ENCODE measurements around the gene EPHA7.

DNA sequence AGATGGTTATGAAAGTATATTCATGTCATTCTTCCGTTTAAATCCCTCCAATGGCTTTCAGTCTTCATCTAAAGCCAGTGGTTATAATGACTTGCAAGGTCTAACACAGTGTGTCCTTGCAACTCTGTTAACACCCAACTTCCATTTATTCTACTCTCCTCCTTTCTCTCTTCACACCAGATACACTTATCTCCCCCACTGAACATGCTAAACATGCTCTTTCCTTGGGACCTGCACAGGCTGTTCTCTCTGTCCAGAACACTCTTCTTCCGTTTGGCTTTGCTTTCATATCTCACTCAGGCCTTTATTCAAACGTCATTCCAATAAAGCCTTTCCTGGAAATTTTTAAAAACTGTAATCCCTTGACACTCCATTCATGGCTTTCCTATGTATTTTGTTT is 91.5 kb downstream of the EPHA7 start:
- TF ChIP-seq, protein P1, sequence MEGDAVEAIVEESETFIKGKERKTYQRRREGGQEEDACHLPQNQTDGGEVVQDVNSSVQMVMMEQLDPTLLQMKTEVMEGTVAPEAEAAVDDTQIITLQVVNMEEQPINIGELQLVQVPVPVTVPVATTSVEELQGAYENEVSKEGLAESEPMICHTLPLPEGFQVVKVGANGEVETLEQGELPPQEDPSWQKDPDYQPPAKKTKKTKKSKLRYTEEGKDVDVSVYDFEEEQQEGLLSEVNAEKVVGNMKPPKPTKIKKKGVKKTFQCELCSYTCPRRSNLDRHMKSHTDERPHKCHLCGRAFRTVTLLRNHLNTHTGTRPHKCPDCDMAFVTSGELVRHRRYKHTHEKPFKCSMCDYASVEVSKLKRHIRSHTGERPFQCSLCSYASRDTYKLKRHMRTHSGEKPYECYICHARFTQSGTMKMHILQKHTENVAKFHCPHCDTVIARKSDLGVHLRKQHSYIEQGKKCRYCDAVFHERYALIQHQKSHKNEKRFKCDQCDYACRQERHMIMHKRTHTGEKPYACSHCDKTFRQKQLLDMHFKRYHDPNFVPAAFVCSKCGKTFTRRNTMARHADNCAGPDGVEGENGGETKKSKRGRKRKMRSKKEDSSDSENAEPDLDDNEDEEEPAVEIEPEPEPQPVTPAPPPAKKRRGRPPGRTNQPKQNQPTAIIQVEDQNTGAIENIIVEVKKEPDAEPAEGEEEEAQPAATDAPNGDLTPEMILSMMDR (optimal IDR thresholded peaks at IDR 0.05 in 1 of 3, IDR thresholded peaks at IDR 0.05 in 1 of 3, conservative IDR thresholded peaks at IDR 0.05 in 1 of 3; ENCODE audit: extremely low read depth in 1 of 3, insufficient read depth in 2 of 3, low read length in 3 of 3): no peak
- TF ChIP-seq EZH2 (IDR thresholded peaks at IDR 0.05; ENCODE audit: low read length): no peak

Measured in keratinocyte (primary cell).